Esophagus muscularis mucosa (tissue), 4 donors: ENCODE measurements around the gene HTATSF1. TPM values are rescaled to one million over a fixed set of nuclear protein-coding genes. Genes with fewer than 3 reads are reported as not detected.

Experiments
- DNase-seq: peaks from one replicate; pipeline ENCODE4 v3.0.0-alpha.2; 2017; ENCODE audit errors: extremely low spot score
- H3K27ac ChIP-seq, 4 donors: fragments of 200-600 bp; sonication (generic); replicated peaks in 1 of 4; 1 replicate in 3 of 4; 2 replicates in 1 of 4; pipeline ENCODE4 v1.5.1; 2016 to 2019; ENCODE audit warnings: mild to moderate bottlenecking in 1 of 4
- H3K27me3 ChIP-seq, 4 donors: fragments of 200-600 bp; sonication (generic); one replicate each; pipeline versions ENCODE4 v1.5.1 to v1.6.0; 2016 to 2019
- H3K36me3 ChIP-seq, 4 donors: fragments of 200-600 bp; sonication (generic); one replicate each; pipeline ENCODE4 v1.5.1; 2016 to 2019
- H3K4me1 ChIP-seq, 4 donors: fragments of 200-600 bp; sonication (generic); one replicate each; pipeline ENCODE4 v1.5.1; 2016 to 2019
- H3K4me3 ChIP-seq, 4 donors: fragments of 200-600 bp; sonication (generic); 1 replicate in 2 of 4; 2 replicates in 2 of 4; pipeline ENCODE4 v1.5.1; 2016 to 2019; ENCODE audit warnings: mild to moderate bottlenecking in 4 of 4, moderate library complexity in 1 of 4
- H3K9me3 ChIP-seq, 4 donors: fragments of 200-600 bp; sonication (generic); 1 replicate in 3 of 4; 2 replicates in 1 of 4; pipeline ENCODE4 v1.5.1; 2016 to 2019
- CTCF ChIP-seq, 3 experiments: fragments of 200-600 bp in 2 of 3; fragments of 450-650 bp in 1 of 3; sonication (generic) in 2 of 3; IDR thresholded peaks; one replicate each; pipeline ENCODE4 v1.5.1; 2017 to 2019; ENCODE audit warnings: antibody characterized with exemption in 3 of 3, mild to moderate bottlenecking in 2 of 3, moderate library complexity in 1 of 3
- EP300 ChIP-seq: sonication (generic); formaldehyde crosslinking; IDR thresholded peaks from one replicate; pipeline ENCODE4 v1.6.1; 2017; ENCODE audit warnings: antibody characterized with exemption
- POLR2A ChIP-seq: fragments of 450-650 bp; IDR thresholded peaks from one replicate; pipeline ENCODE4 v1.6.1; 2017; ENCODE audit warnings: antibody characterized with exemption, moderate library complexity, mild to moderate bottlenecking, low read depth
- POLR2AphosphoS5 ChIP-seq, 2 donors: sonication (generic); formaldehyde crosslinking; IDR thresholded peaks; one replicate each; pipeline ENCODE4 v1.6.1; 2017; ENCODE audit warnings: antibody characterized with exemption in 2 of 2
- WGBS: methylation state at CpG from one replicate; pipeline ENCODE4 v1.1.5; 2018; 5-methylcytosine and 5-hydroxymethylcytosine counted together
- intact Hi-C: fragments of 100-400 bp; cut with DNase I; formaldehyde crosslinking; loops from one replicate; pipeline ENCODE4 v1.15.1; 2023
- total RNA-seq, 4 donors: library from RNA; depleted of rRNA; stranded (reverse); fragments of >200 nt; gene quantifications; one replicate each; pipeline versions ENCODE4 v1.1.0 to v1.2.1, GENCODE V29; 2016

Gene HTATSF1
- total RNA-seq, 4 donors from 2014 or later, result 47.7 to 59.8 (median 55.4) TPM

DNA sequence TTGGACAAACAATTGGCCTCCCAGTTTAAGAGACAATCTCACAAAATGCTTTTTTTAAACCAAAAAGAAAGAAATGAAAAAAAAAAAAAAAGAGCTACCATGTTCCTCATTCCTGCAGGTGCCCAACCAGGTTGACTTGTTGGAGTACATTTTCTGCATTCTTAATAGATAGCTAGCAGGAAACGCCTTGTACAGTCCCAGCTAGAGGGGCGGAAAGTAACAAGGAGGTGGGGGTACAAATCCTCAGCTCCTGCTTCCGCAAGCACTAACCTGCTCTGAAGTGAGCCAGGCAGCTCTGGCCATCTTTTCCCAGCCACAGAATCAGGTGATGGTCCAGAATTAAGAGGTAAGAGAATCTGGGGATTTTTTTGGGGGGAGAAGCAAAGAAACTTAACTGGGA is 34.6 kb downstream of the HTATSF1 start, which contains the start of gene VGLL1:
VGLL1 (plus strand) TSS at position 265 of the 400 bp plus-strand sequence. CDS start 3,806 bp downstream, outside the sequence.
- Histone ChIP-seq H3K36me3 (no peaks in the 10 kb centered on the region), H3K4me1 (peaks cover 0 to 3% (median under 1%) of the 10 kb centered on the region in 4 donors), H3K27ac (no peak within 1 kb of the TSS), H3K27me3 (no peaks in the 10 kb centered on the region), H3K4me3 (no peak within 1 kb of the TSS), H3K9me3 (no peaks in the 10 kb centered on the region)
- TF ChIP-seq POLR2AphosphoS5 (IDR thresholded peaks at IDR 0.05) (no peak), POLR2A (no peak), EP300 (no peak), CTCF (IDR thresholded peaks at IDR 0.05) (no peak)
- DNase-seq, result no peak
- intact Hi-C loops, result no loop called here
- 81% methylated on average over 3 of the region's 3 CpGs for WGBS

DNA sequence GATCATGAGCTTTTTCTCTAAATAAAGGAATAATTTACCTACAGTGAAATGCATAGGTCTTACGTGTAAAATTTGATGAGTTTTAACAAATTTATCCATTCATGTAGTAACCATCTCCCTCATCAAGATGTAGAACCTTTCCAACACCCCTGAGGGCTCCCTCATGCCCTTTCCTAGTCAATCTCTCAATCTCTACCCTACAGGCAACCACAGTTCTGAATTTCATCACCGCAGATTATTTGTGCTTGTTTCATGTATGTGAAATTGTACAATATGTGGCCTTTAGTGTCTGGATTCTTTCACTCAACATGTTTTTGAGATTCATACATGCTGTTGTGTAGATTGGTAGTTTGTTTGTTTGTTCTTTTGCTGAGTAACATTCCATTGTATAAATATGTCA is 36.7 kb downstream of the HTATSF1 start:
- Histone ChIP-seq H3K27ac (no peak overlapping the region), H3K9me3 (no peaks in the 10 kb centered on the region), H3K4me1 (no peaks in the 10 kb centered on the region)

GRCh38 chrX:136538811-136539210 is 41.4 kb downstream of the HTATSF1 start:
- no peaks in the 10 kb centered on the region for H3K36me3 ChIP-seq
- H3K27me3 ChIP-seq, result no peaks in the 10 kb centered on the region
- H3K9me3 ChIP-seq, result no peaks in the 10 kb centered on the region
- intact Hi-C loops, result no loop called here
- H3K4me3 ChIP-seq, result no peak overlapping the region
- 64% methylated on average over 2 of the region's 2 CpGs for WGBS
- no peak for DNase-seq
- H3K27ac ChIP-seq, result no peak overlapping the region
- H3K4me1 ChIP-seq, result no peaks in the 10 kb centered on the region
- no peak for TF ChIP-seq POLR2AphosphoS5 (IDR thresholded peaks at IDR 0.05)
- TF ChIP-seq CTCF (IDR thresholded peaks at IDR 0.05), result no peak
- TF ChIP-seq POLR2A, result no peak
- TF ChIP-seq EP300, result no peak

More for the DNA sequence above, 36.7 kb downstream of the HTATSF1 start:
- intact Hi-C loops, result no loop called here
- TF ChIP-seq EP300 (no peak), POLR2A (no peak), POLR2AphosphoS5 (IDR thresholded peaks at IDR 0.05) (no peak), CTCF (IDR thresholded peaks at IDR 0.05) (no peak)
- WGBS, result 66% methylated on average over 2 of the region's 2 CpGs
- H3K4me3 ChIP-seq, result no peak overlapping the region
- no peaks in the 10 kb centered on the region for H3K27me3 ChIP-seq
- H3K36me3 ChIP-seq, result no peaks in the 10 kb centered on the region
- no peak for DNase-seq

- 72% methylated on average over 5 of the region's 5 CpGs for WGBS
- no peaks in the 10 kb centered on the region for H3K4me1 ChIP-seq
- intact Hi-C loops, result no loop called here
- DNase-seq, result no peak
- H3K9me3 ChIP-seq, result no peaks in the 10 kb centered on the region
- H3K27ac ChIP-seq, result no peak overlapping the region
- no peaks in the 10 kb centered on the region for H3K27me3 ChIP-seq
- no peak for TF ChIP-seq POLR2AphosphoS5 (IDR thresholded peaks at IDR 0.05)
- no peak for TF ChIP-seq EP300
- no peak for TF ChIP-seq POLR2A
- TF ChIP-seq CTCF (IDR thresholded peaks at IDR 0.05), result no peak
- H3K4me3 ChIP-seq, result no peak overlapping the region
- no peaks in the 10 kb centered on the region for H3K36me3 ChIP-seq
These were observed 42.8 kb downstream of the HTATSF1 start for GRCh38 chrX:136540226-136540625.

- Histone ChIP-seq H3K36me3 (no peaks in the 10 kb centered on the region), H3K27ac (no peak overlapping the region), H3K9me3 (no peaks in the 10 kb centered on the region), H3K4me1 (no peaks in the 10 kb centered on the region), H3K27me3 (no peaks in the 10 kb centered on the region), H3K4me3 (no peak overlapping the region)
- DNase-seq, result no peak
- 81% methylated on average over 3 of the region's 3 CpGs for WGBS
- intact Hi-C loops, result no loop called here
- no peak for TF ChIP-seq EP300
- no peak for TF ChIP-seq POLR2AphosphoS5 (IDR thresholded peaks at IDR 0.05)
These were observed 43.9 kb downstream of the HTATSF1 start for GRCh38 chrX:136541294-136541693.
